Fibroblast of lung (primary cell): Measurements from ENCODE around the gene CCT5.

ENCODE experiments used
- CTCF ChIP-seq, 2 donors: IDR thresholded peaks in 1 of 2; conservative IDR thresholded peaks in 1 of 2; 1 replicate in 1 of 2; 2 replicates in 1 of 2; pipeline ENCODE4 v1.5.1; 2011 to 2012; ENCODE audit warnings: low read length in 2 of 2, control low read depth in 1 of 2, inconsistent platforms in 1 of 2, low read depth in 1 of 2, mild to moderate bottlenecking in 1 of 2
- EZH2 ChIP-seq: IDR thresholded peaks from 2 replicates; pipeline ENCODE4 v1.5.1; 2012; ENCODE audit warnings: low read length, control low read depth, mild to moderate bottlenecking; ENCODE audit errors: missing control alignments

GRCh38 chr5:10286862-10287227 lies 36.8 kb downstream of the CCT5 start:
- TF ChIP-seq CTCF (conservative IDR thresholded peaks at IDR 0.05 in 1 of 2, IDR thresholded peaks at IDR 0.05 in 1 of 2; ENCODE audit: low read depth in 1 of 2, low read length in 2 of 2) (no peak), EZH2 (no peak)
